Brain microvascular endothelial cell (primary cell): ENCODE data around the gene SIPA1L3.
A peak's percentile ranks its signal among the peaks of the same experiment; 100 is the strongest.

ENCODE experiments used
- DNase-seq: peaks from one replicate; pipeline ENCODE4 v3.0.0-alpha.2; 2020
- H3K27ac ChIP-seq: fragments of 250-450 bp; sonication (Bioruptor Pico); 2 replicates; pipeline ENCODE4 v1.5.1; 2020; ENCODE audit warnings: mild to moderate bottlenecking, moderate library complexity
- H3K27me3 ChIP-seq: fragments of 250-450 bp; sonication (Bioruptor Pico); replicated peaks from 2 replicates; pipeline ENCODE4 v1.5.1; 2020; ENCODE audit warnings: mild to moderate bottlenecking
- H3K36me3 ChIP-seq: fragments of 250-450 bp; sonication (Bioruptor Pico); replicated peaks from 2 replicates; pipeline ENCODE4 v1.5.1; 2020; ENCODE audit warnings: mild to moderate bottlenecking
- H3K4me3 ChIP-seq: 2 replicates; pipeline ENCODE4 v1.5.1; 2011; ENCODE audit warnings: low read depth, mild to moderate bottlenecking, control low read depth, low read length, moderate library complexity
- in situ Hi-C: cut with HindIII; loops from 2 replicates; pipeline ENCODE4 v1.10.0; 2017; ENCODE audit warnings: low sequenced_read_pairs, low pct_ligation_motif_present
- TF ChIP-seq, protein P1 (sequence below): IDR thresholded peaks from 2 replicates; pipeline ENCODE4 v1.5.1; 2011; ENCODE audit warnings: low read depth, mild to moderate bottlenecking, moderate library complexity, low read length, control low read depth, inconsistent platforms; ENCODE audit errors: missing control alignments

Gene SIPA1L3

DNA sequence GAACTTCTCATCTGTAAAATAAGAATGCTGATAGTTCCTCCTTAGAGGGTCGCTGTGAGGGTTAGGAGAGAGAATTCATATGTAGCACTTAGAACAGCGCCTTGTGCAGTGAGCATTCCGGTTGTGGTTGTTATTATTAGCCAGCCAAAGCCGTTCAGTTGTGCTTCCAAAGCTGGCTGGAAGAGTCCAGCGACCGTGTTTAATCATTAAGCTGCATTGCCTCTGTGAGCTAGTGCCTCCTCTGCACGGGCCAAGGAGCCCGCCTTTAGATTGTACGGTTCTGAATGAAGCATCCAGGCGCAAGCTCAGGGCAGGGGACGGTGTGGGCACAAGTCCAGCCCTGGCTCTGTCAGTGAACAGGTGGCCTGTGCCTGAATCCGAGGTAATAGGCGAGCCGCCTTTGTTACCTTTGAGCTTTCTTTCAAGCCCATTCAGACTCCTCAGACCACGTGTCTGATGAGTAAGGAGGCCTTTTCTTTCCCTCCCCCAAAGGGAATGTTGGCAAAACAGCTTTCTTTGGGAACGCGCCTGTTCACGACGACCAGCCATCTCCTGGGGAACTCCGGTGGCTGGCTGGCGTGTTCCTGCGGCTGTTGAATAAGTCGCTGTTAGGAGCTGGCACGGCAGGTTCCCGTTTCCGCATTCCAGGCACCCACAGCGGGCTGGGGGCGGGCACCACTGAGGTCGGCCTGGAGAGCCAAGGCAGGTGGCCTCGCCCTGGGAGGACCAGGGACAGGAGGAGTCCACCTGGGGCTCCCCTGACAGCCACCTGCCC lies 25.1 kb downstream of the SIPA1L3 start:
- DNase-seq = peak; percentile 68
- H3K27me3 ChIP-seq = no peaks in the 10 kb centered on the region
- in situ Hi-C loops = no loop called here
- H3K4me3 ChIP-seq = peak overlapping the region; percentile 43
- H3K36me3 ChIP-seq = no peaks in the 10 kb centered on the region
- H3K27ac ChIP-seq = peak overlapping the region; percentile 89
- TF ChIP-seq, protein P1, sequence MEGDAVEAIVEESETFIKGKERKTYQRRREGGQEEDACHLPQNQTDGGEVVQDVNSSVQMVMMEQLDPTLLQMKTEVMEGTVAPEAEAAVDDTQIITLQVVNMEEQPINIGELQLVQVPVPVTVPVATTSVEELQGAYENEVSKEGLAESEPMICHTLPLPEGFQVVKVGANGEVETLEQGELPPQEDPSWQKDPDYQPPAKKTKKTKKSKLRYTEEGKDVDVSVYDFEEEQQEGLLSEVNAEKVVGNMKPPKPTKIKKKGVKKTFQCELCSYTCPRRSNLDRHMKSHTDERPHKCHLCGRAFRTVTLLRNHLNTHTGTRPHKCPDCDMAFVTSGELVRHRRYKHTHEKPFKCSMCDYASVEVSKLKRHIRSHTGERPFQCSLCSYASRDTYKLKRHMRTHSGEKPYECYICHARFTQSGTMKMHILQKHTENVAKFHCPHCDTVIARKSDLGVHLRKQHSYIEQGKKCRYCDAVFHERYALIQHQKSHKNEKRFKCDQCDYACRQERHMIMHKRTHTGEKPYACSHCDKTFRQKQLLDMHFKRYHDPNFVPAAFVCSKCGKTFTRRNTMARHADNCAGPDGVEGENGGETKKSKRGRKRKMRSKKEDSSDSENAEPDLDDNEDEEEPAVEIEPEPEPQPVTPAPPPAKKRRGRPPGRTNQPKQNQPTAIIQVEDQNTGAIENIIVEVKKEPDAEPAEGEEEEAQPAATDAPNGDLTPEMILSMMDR = peak; percentile 31

DNA sequence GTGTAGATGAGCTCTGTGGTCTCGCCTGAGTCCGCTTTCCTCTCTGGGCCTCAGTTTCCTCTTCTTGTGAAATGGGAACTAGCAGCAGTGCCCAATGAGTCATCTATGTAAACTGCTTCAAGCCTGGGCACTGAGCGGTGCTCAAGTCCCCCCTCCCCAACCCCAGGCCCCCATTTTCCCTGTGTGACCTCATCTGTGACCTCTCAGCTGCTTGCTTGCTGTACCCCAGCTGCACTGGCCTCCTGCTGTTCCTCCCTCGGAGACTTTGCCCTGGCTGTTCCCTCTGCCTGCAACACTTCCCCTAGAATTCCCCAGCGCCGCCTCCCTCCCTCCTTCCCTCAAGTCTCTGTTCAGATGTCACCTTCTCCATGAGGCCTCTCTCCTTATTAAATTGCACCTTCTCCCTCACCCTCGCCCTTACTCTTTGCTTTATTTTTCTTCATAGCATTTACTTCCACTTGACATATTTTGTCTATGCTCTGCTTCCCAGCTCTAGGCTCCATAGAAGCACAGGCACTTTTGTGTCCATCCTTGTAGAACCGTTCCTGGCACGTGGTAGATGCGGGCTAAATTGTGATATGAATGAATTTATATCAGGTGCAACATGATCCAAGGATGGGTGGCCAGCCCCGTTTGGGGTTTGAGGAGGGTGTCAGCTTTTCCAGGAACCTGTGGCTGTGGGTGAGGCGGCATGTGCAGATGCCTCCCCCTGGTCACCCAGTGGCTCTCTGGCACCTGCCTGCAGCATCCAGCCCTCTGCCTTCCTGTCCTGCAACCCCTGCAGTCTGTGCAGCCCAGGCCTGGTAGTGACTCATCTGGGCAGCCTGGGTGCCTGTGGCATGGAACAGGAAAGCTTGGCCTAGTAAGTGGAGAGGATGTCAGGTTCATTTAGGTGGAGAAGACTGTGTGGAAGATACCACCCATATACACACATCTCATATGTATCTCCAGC lies 26.3 kb downstream of the SIPA1L3 start:
- no peak overlapping the region for H3K4me3 ChIP-seq
- no peaks in the 10 kb centered on the region for H3K27me3 ChIP-seq
- H3K36me3 ChIP-seq = no peaks in the 10 kb centered on the region
- in situ Hi-C loops = no loop called here
- TF ChIP-seq, protein P1 = no peak
- peak overlapping the region; percentile 89 for H3K27ac ChIP-seq
- no peak for DNase-seq

DNA sequence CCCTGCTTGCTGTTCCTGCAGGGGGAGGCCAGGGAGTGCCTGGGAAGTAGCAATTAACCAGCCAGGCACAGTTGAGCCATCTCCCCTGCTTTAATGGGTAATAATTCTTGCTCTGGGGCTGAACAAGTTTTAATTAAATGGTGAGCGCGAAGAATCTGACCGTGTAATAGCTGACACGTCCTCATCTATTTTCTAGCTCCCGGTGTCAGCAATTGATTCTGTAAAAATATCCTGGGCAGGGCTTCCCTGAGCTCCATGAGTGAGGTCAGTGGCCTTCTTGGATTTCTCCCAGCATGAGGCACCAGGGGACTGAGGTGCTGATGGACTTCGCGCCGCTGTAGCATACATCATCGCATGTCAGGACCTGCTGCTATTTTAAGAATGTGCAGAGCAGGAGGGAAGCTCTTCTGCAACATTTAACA lies 26.9 kb downstream of the SIPA1L3 start:
- H3K36me3 ChIP-seq = no peaks in the 10 kb centered on the region
- DNase-seq = peak; percentile 45
- H3K4me3 ChIP-seq = no peak overlapping the region
- in situ Hi-C loops = no loop called here
- H3K27me3 ChIP-seq = no peaks in the 10 kb centered on the region
- peak overlapping the region; percentile 12 for H3K27ac ChIP-seq
- TF ChIP-seq, protein P1 = no peak

DNA sequence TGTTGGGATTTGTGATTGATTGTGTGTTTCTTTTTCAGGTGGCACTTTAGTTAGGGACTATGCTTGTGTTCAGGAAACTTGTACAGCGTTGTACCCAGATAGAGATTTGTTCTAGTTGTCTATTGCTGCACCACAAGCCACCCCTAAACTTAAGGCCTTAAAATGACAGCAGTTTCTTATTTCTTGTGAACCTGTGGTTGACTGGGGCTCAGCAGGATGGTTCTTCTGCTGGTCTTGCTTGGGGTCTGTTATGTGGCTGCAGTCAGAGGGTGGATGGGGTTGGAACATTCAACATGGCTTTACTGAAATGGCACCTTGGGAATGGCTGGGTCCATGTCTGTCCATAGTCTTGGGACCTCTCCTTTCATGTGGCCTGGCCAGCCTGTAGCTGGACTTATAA lies 28.3 kb downstream of the SIPA1L3 start:
- in situ Hi-C loops = no loop called here
- Histone ChIP-seq H3K36me3 (no peaks in the 10 kb centered on the region), H3K27me3 (no peaks in the 10 kb centered on the region), H3K27ac (no peak overlapping the region), H3K4me3 (no peak overlapping the region)
- TF ChIP-seq, protein P1 = no peak
- no peak for DNase-seq

DNA sequence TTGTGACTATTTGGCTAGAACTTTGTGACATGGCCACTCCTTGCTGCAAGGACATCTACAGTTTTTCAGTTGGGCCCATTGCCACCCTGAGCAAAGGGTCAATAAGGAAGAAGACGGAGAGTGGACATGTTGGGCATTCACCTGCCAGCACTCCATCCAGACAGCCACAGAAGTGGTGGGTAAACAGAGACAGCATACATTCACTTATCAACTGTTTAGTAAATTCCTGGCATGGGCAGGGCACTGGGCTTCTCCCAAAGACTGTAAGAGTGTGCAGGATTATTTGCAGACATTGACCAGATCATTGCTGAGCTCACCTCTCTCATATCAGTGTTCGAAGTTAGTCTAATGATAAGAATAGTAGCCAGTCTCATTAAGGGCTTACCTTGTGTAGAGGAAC lies 29.2 kb downstream of the SIPA1L3 start:
- DNase-seq = no peak
- Histone ChIP-seq H3K4me3 (no peak overlapping the region), H3K27me3 (no peaks in the 10 kb centered on the region), H3K36me3 (no peaks in the 10 kb centered on the region), H3K27ac (no peak overlapping the region)
- TF ChIP-seq, protein P1 = no peak
- in situ Hi-C loops = no loop called here
